HCT116 (cell line): Measurements from ENCODE around the gene SPDYE4. TPM values are rescaled to one million over a fixed set of nuclear protein-coding genes. Genes with fewer than 3 reads are reported as not detected.

ENCODE experiments used
- ATAC-seq: fragments of 200-7000 bp; cut with Tn5 transposase; 2 replicates; pipeline ENCODE4 v1.9.1; 2020; ENCODE audit warnings: mild to moderate bottlenecking, moderate library complexity
- BruUV-seq: library from RNA; stranded (reverse); fragments of 400-500 nt; replicated peaks from 2 replicates; lab custom pipeline; 2021; lab: Mats Ljungman, UMichigan
- CTCF ChIA-PET: fragments of 300-600 bp; sonication (Branson Sonifier 250); formaldehyde crosslinking; loops from one replicate; lab custom pipeline; 2021; ENCODE audit warnings: antibody characterized with exemption; lab: Charles Lee
- POLR2A ChIA-PET: fragments of 300-600, 350-600 bp; sonication (Branson Sonifier 250); formaldehyde crosslinking; loops from one replicate; lab custom pipeline; 2021; ENCODE audit warnings: antibody characterized with exemption; lab: Charles Lee
- RAD21 ChIA-PET, 2 experiments: fragments of 300-600 bp; sonication (Branson Sonifier 250); formaldehyde crosslinking; loops; one replicate each; lab custom pipeline; 2023; ENCODE audit warnings: low total read pairs in 2 of 2; ENCODE audit not compliant: uncharacterized antibody in 2 of 2, unreplicated experiment in 2 of 2, low non-redundant PET in 1 of 2; lab: Charles Lee
- DNase-seq: peaks from one replicate; pipeline ENCODE4 v3.0.0-alpha.2; 2010; ENCODE audit warnings: low read depth, low spot score
- H2AFZ ChIP-seq: fragments of 200-600 bp; shearing (Covaris generic), sonication (generic); 2 replicates; pipeline ENCODE4 v1.6.1; 2017; ENCODE audit warnings: low read depth, mixed run types, mixed read lengths, antibody characterized with exemption, low read length; ENCODE audit not compliant: poor library complexity, severe bottlenecking
- H3K27ac ChIP-seq: 2 replicates; pipeline ENCODE4 v1.5.1; 2012; ENCODE audit warnings: low read depth, low read length
- H3K27me3 ChIP-seq: fragments of 200-600 bp; sonication (generic); 2 replicates; pipeline ENCODE4 v1.6.1; 2016; ENCODE audit warnings: mixed run types, low read length, mixed read lengths; ENCODE audit not compliant: insufficient read depth
- H3K36me3 ChIP-seq, 2 experiments: fragments of 200-500 bp in 1 of 2; fragments of 200-600 bp in 1 of 2; sonication (Bioruptor generic) in 1 of 2; sonication (generic) in 1 of 2; 2 replicates each; pipeline versions ENCODE4 v1.5.1 to v1.6.1; 2014 to 2016; ENCODE audit warnings: low read length in 2 of 2, inconsistent platforms in 1 of 2, mixed read lengths in 1 of 2, mixed run types in 1 of 2; ENCODE audit not compliant: insufficient read depth in 2 of 2, control insufficient read depth in 1 of 2
- H3K4me1 ChIP-seq, 2 experiments: fragments of 200-600 bp in 1 of 2; sonication (generic) in 1 of 2; 2 replicates each; pipeline versions ENCODE4 v1.5.1 to v1.6.1; 2012 to 2017; ENCODE audit warnings: low read length in 2 of 2, inconsistent platforms in 1 of 2, mild to moderate bottlenecking in 1 of 2, mixed read lengths in 1 of 2, mixed run types in 1 of 2, moderate library complexity in 1 of 2; ENCODE audit not compliant: insufficient read depth in 2 of 2, control insufficient read depth in 1 of 2
- H3K4me2 ChIP-seq: fragments of 200-600 bp; sonication (generic); 2 replicates; pipeline ENCODE4 v1.6.1; 2017; ENCODE audit warnings: mixed run types, low read length, mixed read lengths
- H3K4me3 ChIP-seq, 2 experiments: fragments of 200-600 bp in 1 of 2; sonication (generic) in 1 of 2; replicated peaks in 1 of 2; 2 replicates each; pipeline ENCODE4 v1.5.1; 2011 to 2016; ENCODE audit warnings: low read length in 2 of 2, control low read depth in 1 of 2, low read depth in 1 of 2, mild to moderate bottlenecking in 1 of 2, mixed read lengths in 1 of 2, mixed run types in 1 of 2
- H3K79me2 ChIP-seq: fragments of 200-600 bp; sonication (generic); 2 replicates; pipeline ENCODE4 v1.6.1; 2017; ENCODE audit warnings: mild to moderate bottlenecking, mixed run types, low read length, moderate library complexity, mixed read lengths; ENCODE audit not compliant: insufficient read depth
- H3K9ac ChIP-seq: fragments of 200-600 bp; sonication (generic); 2 replicates; pipeline ENCODE4 v1.6.1; 2016; ENCODE audit warnings: low read length, mixed read lengths
- H3K9me2 ChIP-seq: fragments of 200-600 bp; sonication (generic), shearing (Covaris generic); 2 replicates; pipeline ENCODE4 v1.6.1; 2017; ENCODE audit warnings: mixed run types, mild to moderate bottlenecking, moderate library complexity; ENCODE audit not compliant: insufficient read depth
- H3K9me3 ChIP-seq, 2 experiments: fragments of 200-500 bp in 1 of 2; fragments of 200-600 bp in 1 of 2; sonication (Bioruptor generic) in 1 of 2; sonication (generic) in 1 of 2; 2 replicates each; pipeline ENCODE4 v1.6.1; 2014 to 2017; ENCODE audit warnings: low read length in 2 of 2, mixed read lengths in 2 of 2, inconsistent platforms in 1 of 2, low read depth in 1 of 2, mild to moderate bottlenecking in 1 of 2, mixed run types in 1 of 2, moderate library complexity in 1 of 2; ENCODE audit not compliant: control insufficient read depth in 1 of 2, insufficient read depth in 1 of 2
- H4K20me1 ChIP-seq: fragments of 200-600 bp; sonication (generic), shearing (Covaris generic); 2 replicates; pipeline ENCODE4 v1.6.1; 2017; ENCODE audit warnings: mixed run types, mild to moderate bottlenecking, moderate library complexity; ENCODE audit not compliant: insufficient read depth
- CBX3 ChIP-seq: IDR thresholded peaks from 2 replicates; pipeline ENCODE4 v1.6.1; 2012; ENCODE audit warnings: low read depth
- CEBPB ChIP-seq: IDR thresholded peaks from 2 replicates; pipeline ENCODE4 v1.6.1; 2012; ENCODE audit warnings: low read depth
- EGR1 ChIP-seq: IDR thresholded peaks from 2 replicates; pipeline ENCODE4 v1.6.1; 2012; ENCODE audit warnings: low read depth
- ELF1 ChIP-seq: IDR thresholded peaks from 2 replicates; pipeline ENCODE4 v1.6.1; 2012; ENCODE audit warnings: low read depth, borderline replicate concordance
- EZH2 ChIP-seq: fragments of 200-600 bp; sonication (generic); IDR thresholded peaks from 2 replicates; pipeline ENCODE4 v1.6.1; 2017; ENCODE audit warnings: antibody characterized with exemption, mixed run types
- FOSL1 ChIP-seq: IDR thresholded peaks from 2 replicates; pipeline ENCODE4 v1.6.1; 2012; ENCODE audit warnings: low read depth
- JUND ChIP-seq: IDR thresholded peaks from 2 replicates; pipeline ENCODE4 v1.6.1; 2012
- SP1 ChIP-seq: IDR thresholded peaks from 2 replicates; pipeline ENCODE4 v1.6.1; 2012; ENCODE audit warnings: low read depth
- SRF ChIP-seq: IDR thresholded peaks from 2 replicates; pipeline ENCODE4 v1.6.1; 2012; ENCODE audit warnings: low read depth
- YY1 ChIP-seq: IDR thresholded peaks from 2 replicates; pipeline ENCODE4 v1.6.1; 2011; ENCODE audit warnings: low read length, low read depth, moderate library complexity, mild to moderate bottlenecking; ENCODE audit not compliant: insufficient replicate concordance; ENCODE audit errors: extremely low read depth
- ZFX ChIP-seq: fragments of 450-650 bp; IDR thresholded peaks from 2 replicates; pipeline ENCODE4 v1.6.1; 2017
- ZNF274 ChIP-seq: fragments of 200-500 bp; sonication (Bioruptor generic); IDR thresholded peaks from 2 replicates; pipeline ENCODE4 v1.6.1; 2014; ENCODE audit warnings: mild to moderate bottlenecking, low read depth, low read length, inconsistent platforms
- intact Hi-C: fragments of 100-400 bp; cut with micrococcal nuclease; formaldehyde crosslinking; loops from 2 replicates; pipeline ENCODE4 v1.10.0; 2022
- total RNA-seq: library from RNA; stranded (reverse); gene quantifications from one replicate; pipeline ENCODE4 v1.2.1, GENCODE V29; 2021; ENCODE audit not compliant: unreplicated experiment
- TF ChIP-seq, protein P1 (sequence below), 3 experiments: fragments of 200-600 bp in 1 of 3; sonication (generic) in 1 of 3; IDR thresholded peaks in 2 of 3; conservative IDR thresholded peaks in 1 of 3; 2 replicates each; pipeline ENCODE4 v1.5.1; 2012 to 2017; ENCODE audit warnings: low read depth in 2 of 3, low read length in 2 of 3, antibody characterized with exemption in 1 of 3, borderline replicate concordance in 1 of 3, control low read depth in 1 of 3, mild to moderate bottlenecking in 1 of 3, mixed read lengths in 1 of 3, mixed run types in 1 of 3, moderate library complexity in 1 of 3; ENCODE audit not compliant: insufficient read depth in 1 of 3
- TF ChIP-seq, protein P2 (sequence below): IDR thresholded peaks from 2 replicates; pipeline ENCODE4 v1.6.1; 2012; ENCODE audit warnings: low read depth
- TF ChIP-seq, protein P3 (sequence below): IDR thresholded peaks from 2 replicates; pipeline ENCODE4 v1.6.1; 2011; ENCODE audit warnings: mild to moderate bottlenecking, low read length, moderate library complexity; ENCODE audit not compliant: insufficient replicate concordance; ENCODE audit errors: extremely low read depth
- TF ChIP-seq, protein P4 (sequence below): IDR thresholded peaks from 2 replicates; pipeline ENCODE4 v1.6.1; 2012
- TF ChIP-seq, protein P5 (sequence below): IDR thresholded peaks from 2 replicates; pipeline ENCODE4 v1.6.1; 2012

The SPDYE4 gene
- total RNA-seq, 1 experiment from 2014 or later = not detected

DNA sequence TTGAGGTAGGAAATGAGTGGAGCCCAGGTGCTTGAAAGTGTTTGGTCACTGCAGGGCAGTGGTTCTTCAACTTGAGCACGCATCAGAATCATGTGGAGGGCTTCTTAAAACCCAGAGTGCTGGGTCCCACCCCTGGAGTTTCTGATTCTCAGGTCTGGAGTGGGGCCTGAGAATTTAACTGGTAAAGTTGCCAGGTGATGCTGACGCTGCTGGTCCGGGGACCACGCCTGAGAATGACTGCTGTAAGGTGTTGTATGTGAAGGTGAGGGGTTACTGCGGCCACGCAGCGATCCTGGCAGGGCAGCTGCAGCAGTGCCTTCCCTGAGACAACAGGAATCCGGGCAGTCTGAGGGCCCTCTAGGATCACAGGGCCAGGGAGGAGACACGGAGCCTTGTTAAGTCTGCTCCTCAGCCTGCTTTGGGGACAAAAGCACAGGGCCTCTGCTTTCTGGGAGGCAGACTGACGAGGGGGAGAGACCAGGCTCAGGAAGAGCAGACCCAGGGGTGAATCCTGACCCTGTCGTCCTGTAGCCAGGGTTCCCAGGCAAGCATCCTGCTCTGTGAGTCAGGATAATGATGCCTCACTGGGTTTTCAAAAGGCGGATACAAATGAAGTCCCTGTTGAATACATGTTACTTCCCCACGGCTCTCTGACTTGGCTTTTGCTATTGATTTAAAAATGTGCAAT is 30.0 kb downstream of the SPDYE4 start:
- ATAC-seq (no peak), DNase-seq (no peak)
- no peaks in the 10 kb centered on the region for H3K36me3 ChIP-seq
- no peaks in the 10 kb centered on the region for H3K27me3 ChIP-seq
- no peaks in the 10 kb centered on the region for H4K20me1 ChIP-seq
- no peak for TF ChIP-seq FOSL1
- TF ChIP-seq, protein P1, sequence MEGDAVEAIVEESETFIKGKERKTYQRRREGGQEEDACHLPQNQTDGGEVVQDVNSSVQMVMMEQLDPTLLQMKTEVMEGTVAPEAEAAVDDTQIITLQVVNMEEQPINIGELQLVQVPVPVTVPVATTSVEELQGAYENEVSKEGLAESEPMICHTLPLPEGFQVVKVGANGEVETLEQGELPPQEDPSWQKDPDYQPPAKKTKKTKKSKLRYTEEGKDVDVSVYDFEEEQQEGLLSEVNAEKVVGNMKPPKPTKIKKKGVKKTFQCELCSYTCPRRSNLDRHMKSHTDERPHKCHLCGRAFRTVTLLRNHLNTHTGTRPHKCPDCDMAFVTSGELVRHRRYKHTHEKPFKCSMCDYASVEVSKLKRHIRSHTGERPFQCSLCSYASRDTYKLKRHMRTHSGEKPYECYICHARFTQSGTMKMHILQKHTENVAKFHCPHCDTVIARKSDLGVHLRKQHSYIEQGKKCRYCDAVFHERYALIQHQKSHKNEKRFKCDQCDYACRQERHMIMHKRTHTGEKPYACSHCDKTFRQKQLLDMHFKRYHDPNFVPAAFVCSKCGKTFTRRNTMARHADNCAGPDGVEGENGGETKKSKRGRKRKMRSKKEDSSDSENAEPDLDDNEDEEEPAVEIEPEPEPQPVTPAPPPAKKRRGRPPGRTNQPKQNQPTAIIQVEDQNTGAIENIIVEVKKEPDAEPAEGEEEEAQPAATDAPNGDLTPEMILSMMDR (IDR thresholded peaks at IDR 0.05 in 2 of 3, conservative IDR thresholded peaks at IDR 0.05 in 1 of 3; ENCODE audit: borderline replicate concordance in 1 of 3, insufficient read depth in 1 of 3, low read depth in 2 of 3, low read length in 2 of 3) = no peak
- no peak for TF ChIP-seq JUND
- no peak for TF ChIP-seq ZFX
- no peak for TF ChIP-seq EZH2
- TF ChIP-seq, protein P2, sequence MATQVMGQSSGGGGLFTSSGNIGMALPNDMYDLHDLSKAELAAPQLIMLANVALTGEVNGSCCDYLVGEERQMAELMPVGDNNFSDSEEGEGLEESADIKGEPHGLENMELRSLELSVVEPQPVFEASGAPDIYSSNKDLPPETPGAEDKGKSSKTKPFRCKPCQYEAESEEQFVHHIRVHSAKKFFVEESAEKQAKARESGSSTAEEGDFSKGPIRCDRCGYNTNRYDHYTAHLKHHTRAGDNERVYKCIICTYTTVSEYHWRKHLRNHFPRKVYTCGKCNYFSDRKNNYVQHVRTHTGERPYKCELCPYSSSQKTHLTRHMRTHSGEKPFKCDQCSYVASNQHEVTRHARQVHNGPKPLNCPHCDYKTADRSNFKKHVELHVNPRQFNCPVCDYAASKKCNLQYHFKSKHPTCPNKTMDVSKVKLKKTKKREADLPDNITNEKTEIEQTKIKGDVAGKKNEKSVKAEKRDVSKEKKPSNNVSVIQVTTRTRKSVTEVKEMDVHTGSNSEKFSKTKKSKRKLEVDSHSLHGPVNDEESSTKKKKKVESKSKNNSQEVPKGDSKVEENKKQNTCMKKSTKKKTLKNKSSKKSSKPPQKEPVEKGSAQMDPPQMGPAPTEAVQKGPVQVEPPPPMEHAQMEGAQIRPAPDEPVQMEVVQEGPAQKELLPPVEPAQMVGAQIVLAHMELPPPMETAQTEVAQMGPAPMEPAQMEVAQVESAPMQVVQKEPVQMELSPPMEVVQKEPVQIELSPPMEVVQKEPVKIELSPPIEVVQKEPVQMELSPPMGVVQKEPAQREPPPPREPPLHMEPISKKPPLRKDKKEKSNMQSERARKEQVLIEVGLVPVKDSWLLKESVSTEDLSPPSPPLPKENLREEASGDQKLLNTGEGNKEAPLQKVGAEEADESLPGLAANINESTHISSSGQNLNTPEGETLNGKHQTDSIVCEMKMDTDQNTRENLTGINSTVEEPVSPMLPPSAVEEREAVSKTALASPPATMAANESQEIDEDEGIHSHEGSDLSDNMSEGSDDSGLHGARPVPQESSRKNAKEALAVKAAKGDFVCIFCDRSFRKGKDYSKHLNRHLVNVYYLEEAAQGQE = no peak
- no peak for TF ChIP-seq CBX3
- no peak for TF ChIP-seq EGR1
- TF ChIP-seq, protein P3, sequence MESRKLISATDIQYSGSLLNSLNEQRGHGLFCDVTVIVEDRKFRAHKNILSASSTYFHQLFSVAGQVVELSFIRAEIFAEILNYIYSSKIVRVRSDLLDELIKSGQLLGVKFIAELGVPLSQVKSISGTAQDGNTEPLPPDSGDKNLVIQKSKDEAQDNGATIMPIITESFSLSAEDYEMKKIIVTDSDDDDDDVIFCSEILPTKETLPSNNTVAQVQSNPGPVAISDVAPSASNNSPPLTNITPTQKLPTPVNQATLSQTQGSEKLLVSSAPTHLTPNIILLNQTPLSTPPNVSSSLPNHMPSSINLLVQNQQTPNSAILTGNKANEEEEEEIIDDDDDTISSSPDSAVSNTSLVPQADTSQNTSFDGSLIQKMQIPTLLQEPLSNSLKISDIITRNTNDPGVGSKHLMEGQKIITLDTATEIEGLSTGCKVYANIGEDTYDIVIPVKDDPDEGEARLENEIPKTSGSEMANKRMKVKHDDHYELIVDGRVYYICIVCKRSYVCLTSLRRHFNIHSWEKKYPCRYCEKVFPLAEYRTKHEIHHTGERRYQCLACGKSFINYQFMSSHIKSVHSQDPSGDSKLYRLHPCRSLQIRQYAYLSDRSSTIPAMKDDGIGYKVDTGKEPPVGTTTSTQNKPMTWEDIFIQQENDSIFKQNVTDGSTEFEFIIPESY = no peak
- no peak for TF ChIP-seq SRF
- TF ChIP-seq, protein P4, sequence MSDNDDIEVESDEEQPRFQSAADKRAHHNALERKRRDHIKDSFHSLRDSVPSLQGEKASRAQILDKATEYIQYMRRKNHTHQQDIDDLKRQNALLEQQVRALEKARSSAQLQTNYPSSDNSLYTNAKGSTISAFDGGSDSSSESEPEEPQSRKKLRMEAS = no peak
- TF ChIP-seq SP1 = no peak
- TF ChIP-seq CEBPB = no peak
- no peak for TF ChIP-seq ELF1
- TF ChIP-seq ZNF274 = no peak
- no peak for TF ChIP-seq YY1
- TF ChIP-seq, protein P5, sequence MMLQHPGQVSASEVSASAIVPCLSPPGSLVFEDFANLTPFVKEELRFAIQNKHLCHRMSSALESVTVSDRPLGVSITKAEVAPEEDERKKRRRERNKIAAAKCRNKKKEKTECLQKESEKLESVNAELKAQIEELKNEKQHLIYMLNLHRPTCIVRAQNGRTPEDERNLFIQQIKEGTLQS = no peak
- H3K4me3 ChIP-seq = no peak overlapping the region
- ChIA-PET CTCF (no interaction called here), POLR2A (no interaction called here), RAD21 (interaction anchor here in 1 of 2 experiments (0.6 kb wide), 1 partner anchor 204 kb away, joined by 4 read pairs; no protein-coding TSS in a partner anchor)
- no peak overlapping the region for H3K27ac ChIP-seq
- no peaks in the 10 kb centered on the region for H3K9me3 ChIP-seq
- no peaks in the 10 kb centered on the region for H3K79me2 ChIP-seq
- no TSS peak for BruUV-seq
- no peaks in the 10 kb centered on the region for H3K9me2 ChIP-seq
- H3K4me2 ChIP-seq = no peak overlapping the region
- H3K4me1 ChIP-seq = no peaks in the 10 kb centered on the region
- H3K9ac ChIP-seq = no peak overlapping the region
- intact Hi-C loops = no loop called here
- H2AFZ ChIP-seq = no peak overlapping the region
